ENCODE measurements around the gene CYP11A1.
A peak's percentile ranks its signal among the peaks of the same experiment; 100 is the strongest.

The CYP11A1 gene

DNA sequence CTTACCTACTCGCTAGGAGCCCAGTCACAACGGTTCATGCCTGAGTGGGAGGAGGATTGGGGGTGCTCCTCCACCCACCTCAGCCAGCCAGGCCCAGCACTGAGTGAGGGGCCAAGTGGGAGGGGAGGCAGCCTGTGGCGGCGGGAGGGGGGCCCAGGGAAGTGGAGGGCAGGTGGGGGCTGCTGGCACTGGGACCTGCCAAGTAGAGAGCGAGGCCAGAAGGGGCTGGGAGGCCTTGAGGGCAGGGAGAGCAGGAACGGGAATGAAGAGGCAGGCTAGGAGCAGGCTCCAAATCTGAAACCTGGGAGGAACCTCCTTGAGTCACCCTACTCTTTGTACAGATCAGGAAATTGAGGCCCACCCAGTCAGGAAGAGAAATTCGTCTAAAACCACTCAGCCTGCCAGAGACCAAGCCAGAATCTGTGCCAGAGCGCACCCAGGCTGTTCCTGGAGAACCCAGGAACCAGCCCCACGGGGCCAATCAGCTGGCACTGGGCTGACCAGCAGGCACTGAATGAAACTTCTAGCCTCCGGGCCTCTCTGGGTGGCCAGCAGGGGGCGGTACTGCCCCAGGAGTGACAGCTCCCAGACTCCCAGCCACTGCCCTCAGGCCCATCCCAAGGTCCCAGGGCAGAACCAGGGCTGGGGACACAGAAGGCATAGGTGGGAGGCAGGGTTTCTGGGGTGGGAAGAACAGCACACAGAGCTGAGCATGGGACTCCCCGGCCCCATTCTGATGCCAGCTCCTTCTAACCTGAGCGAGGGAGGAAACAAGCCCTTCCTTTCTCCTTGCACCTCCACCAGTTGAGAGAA is 14.8 kb upstream of the CYP11A1 start:
- DNase-seq (ENCODE audit: low spot score) = peak; percentile 93
- peak overlapping the region; percentile 47 for H3K27ac ChIP-seq
- TF ChIP-seq CTCF (conservative IDR thresholded peaks at IDR 0.05; ENCODE audit: low read depth) = peak; percentile 89
- CTCF ChIA-PET = interaction anchor here (0.6 to 2.0 kb wide), 21 partner anchors 8 to 164 kb away, joined by 3 to 29 read pairs (median 6); partner anchors contain the start of genes ARID3B and UBL7
- POLR2A ChIA-PET (ENCODE audit: low non-redundant PET) = interaction anchor here (0.6 kb wide), 1 partner anchor 49 kb away, joined by 8 read pairs; no protein-coding TSS in a partner anchor

GRCh38 chr15:74381481-74381880 is 14.0 kb upstream of the CYP11A1 start:
- ChIA-PET POLR2A (ENCODE audit: low non-redundant PET) (interaction anchor here (0.6 kb wide), 1 partner anchor 49 kb away, joined by 8 read pairs; no protein-coding TSS in a partner anchor), CTCF (interaction anchor here (1.5 to 2.0 kb wide), 4 partner anchors 10 to 62 kb away, joined by 5 to 29 read pairs (median 14); no protein-coding TSS in a partner anchor)
- no peak for TF ChIP-seq CTCF (conservative IDR thresholded peaks at IDR 0.05; ENCODE audit: low read depth)
- DNase-seq (ENCODE audit: low spot score) = no peak
- peak overlapping the region; percentile 47 for H3K27ac ChIP-seq

GRCh38 chr15:74381190-74381453 is 13.7 kb upstream of the CYP11A1 start:
- TF ChIP-seq CTCF (conservative IDR thresholded peaks at IDR 0.05; ENCODE audit: low read depth) = no peak
- ChIA-PET CTCF (interaction anchor here (1.5 to 2.0 kb wide), 4 partner anchors 10 to 62 kb away, joined by 5 to 29 read pairs (median 14); no protein-coding TSS in a partner anchor), POLR2A (ENCODE audit: low non-redundant PET) (no interaction called here)
- no peak for DNase-seq (ENCODE audit: low spot score)
- H3K27ac ChIP-seq = no peak overlapping the region

DNA sequence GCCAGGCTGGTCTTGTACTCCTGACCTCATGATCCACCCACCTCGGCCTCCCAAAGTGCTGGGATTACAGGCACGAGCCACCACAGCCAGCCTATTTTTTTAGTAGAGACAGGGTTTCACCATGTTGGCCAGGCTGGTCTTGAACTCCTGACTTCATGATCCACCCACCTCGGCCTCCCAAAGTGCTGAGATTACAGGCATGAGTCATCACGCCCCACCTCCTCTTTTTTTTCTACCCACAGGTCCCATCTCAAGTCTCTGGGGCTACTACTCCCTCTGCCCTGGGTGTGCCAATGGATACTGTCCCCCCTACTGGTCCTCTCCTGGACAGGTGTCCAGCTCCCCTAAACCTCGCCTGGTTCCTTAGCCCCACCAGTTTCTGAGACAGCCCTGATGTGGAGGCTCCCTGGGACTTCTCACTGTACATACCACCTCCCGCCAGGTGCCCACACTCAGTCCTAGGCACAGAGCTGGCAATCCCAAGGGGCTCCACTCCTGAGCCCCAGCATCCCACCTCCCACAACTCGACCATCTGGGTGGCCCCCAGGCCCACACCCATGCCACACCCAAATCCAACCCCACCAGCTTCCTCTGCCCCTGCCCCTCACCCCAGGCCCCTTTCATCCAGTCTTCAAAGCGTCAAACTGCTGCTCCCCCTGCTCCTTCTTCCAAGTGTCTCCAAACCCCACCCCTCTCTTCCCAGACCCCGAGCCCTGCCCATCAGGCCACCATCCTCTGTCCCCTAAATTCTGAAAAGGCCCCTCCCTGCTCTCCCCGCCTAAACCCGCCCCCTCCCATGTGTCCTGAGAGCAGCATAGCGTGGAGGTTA is 13.1 kb upstream of the CYP11A1 start:
- DNase-seq (ENCODE audit: low spot score) = no peak
- no peak overlapping the region for H3K27ac ChIP-seq
- ChIA-PET POLR2A (ENCODE audit: low non-redundant PET) (no interaction called here), CTCF (interaction anchor here (0.6 to 1.5 kb wide), 3 partner anchors 9 to 58 kb away, joined by 4 to 5 read pairs (median 5); no protein-coding TSS in a partner anchor)
- TF ChIP-seq CTCF (conservative IDR thresholded peaks at IDR 0.05; ENCODE audit: low read depth) = no peak

- ChIA-PET POLR2A (ENCODE audit: low non-redundant PET) (no interaction called here), CTCF (interaction anchor here (0.5 to 1.9 kb wide), 6 partner anchors 33 to 72 kb away, joined by 3 to 4 read pairs (median 4); no protein-coding TSS in a partner anchor)
- no peak overlapping the region for H3K27ac ChIP-seq
- no peak for TF ChIP-seq CTCF (conservative IDR thresholded peaks at IDR 0.05; ENCODE audit: low read depth)
- no peak for DNase-seq (ENCODE audit: low spot score)
These were observed 11.4 kb upstream of the CYP11A1 start for GRCh38 chr15:74378848-74379247.

Measured in RWPE1 (cell line).